ENCODE data around the gene SRGAP2C.

Gene SRGAP2C

DNA sequence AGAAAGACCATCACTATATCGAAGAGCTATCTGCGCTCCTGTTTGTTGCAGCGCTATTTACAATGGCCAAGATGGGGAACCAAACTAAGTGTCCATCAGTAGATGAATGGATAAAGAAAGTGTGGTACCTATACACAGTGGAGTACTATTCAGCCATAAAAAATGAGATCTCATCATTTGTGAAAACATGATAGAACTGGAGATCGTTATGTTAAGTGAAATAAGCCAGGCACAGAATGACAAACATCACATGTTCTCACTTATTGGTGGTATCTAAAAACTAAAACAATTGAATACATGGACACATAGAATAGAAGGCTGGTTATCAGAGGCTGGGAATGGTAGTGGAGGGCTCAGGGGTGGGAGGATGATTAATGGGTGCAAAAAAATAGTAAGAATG, 256.2 kb downstream of the SRGAP2C start:
- peaks cover 0 to 4% of the 10 kb centered on the region in 2 donors for H3K4me1 Mint-ChIP-seq
- peaks cover 6 to 7% of the 10 kb centered on the region in 2 donors for H3K9me3 Mint-ChIP-seq
- H3K27ac Mint-ChIP-seq = no peak overlapping the region
- peaks cover 0 to 21% of the 10 kb centered on the region in 2 donors for H3K27me3 Mint-ChIP-seq
- H3K4me3 Mint-ChIP-seq = no peak overlapping the region
- DNase-seq = no peak
- no peaks in the 10 kb centered on the region for H3K36me3 Mint-ChIP-seq
- no peak for ATAC-seq (replicated peaks)

Data from stimulated activated naive B cell treated with anti-CD40 and anti-IgM and Interleukin-4, amounts not matched to agents 10 μg/mL and 1 μg/mL and 100 μg/mL, for 72 hours (primary cell).